Spinal cord (tissue), 4 donors: Measurements from ENCODE around the gene APOH. TPM values are rescaled to one million over a fixed set of nuclear protein-coding genes. Genes with fewer than 3 reads are reported as not detected.

Experiments
- polyA plus RNA-seq, 2 donors: library from polyadenylated mRNA; unstranded; fragments of 120-200 nt; gene quantifications; one replicate each; pipeline ENCODE4 v1.2.1, GENCODE V29; 2013; ENCODE audit not compliant: insufficient read length in 2 of 2
- small RNA-seq: library from RNA; depleted of rRNA; stranded (forward); fragments of <200 nt; gene quantifications from one replicate; pipeline ENCODE3, GENCODE V24; 2014; ENCODE audit warnings: low replicate concordance
- total RNA-seq, 2 donors: library from RNA; depleted of rRNA in 1 of 2; stranded (reverse); fragments of 120-200 nt in 1 of 2; fragments of >200 nt in 1 of 2; gene quantifications; one replicate each; pipeline versions ENCODE4 v1.2.3 to v1.2.4, GENCODE V29; 2013 to 2014

APOH gene
- total and polyA plus RNA-seq, 4 donors, result 0.14 to 1.5 (median 0.89) TPM; not detected in 1

Small RNAs within 50 kb of the gene (small RNA-seq; reads per million reads assigned to genes)
- gene RNA5SP444, result 0.10 reads per million

Other genes with a start within 250 kb of the APOH start
- gene CEP112, start 37.3 kb downstream of the APOH start, total RNA-seq, result 10 to 100 TPM; 24.9 to 26.2 TPM
- 10 to 100 TPM in 1 of 2 donors, 1 to 10 TPM in 1; 9.1 to 10.4 TPM for gene CEP112, start 37.3 kb downstream of the APOH start, polyA plus RNA-seq
- 10 to 100 TPM; 42.4 to 48.9 TPM for gene PRKCA, start 73.2 kb upstream of the APOH start, total RNA-seq
- gene PRKCA, start 73.2 kb upstream of the APOH start, polyA plus RNA-seq, result 10 to 100 TPM; 47.5 to 51.3 TPM